B cell (primary cell): ENCODE measurements around the gene LRR1. TPM values are rescaled to one million over a fixed set of nuclear protein-coding genes. Genes with fewer than 3 reads are reported as not detected.

ENCODE experiments used
- ATAC-seq: fragments of 200-7000 bp; cut with Tn5 transposase; one replicate; pipeline ENCODE4 v1.10.0; 2021; ENCODE audit warnings: low read depth, mild to moderate bottlenecking, moderate number of reproducible peaks, moderate library complexity
- CTCF ChIA-PET: fragments of 350-600 bp; sonication (Branson Sonifier 250); formaldehyde crosslinking; loops from one replicate; lab custom pipeline; 2021; ENCODE audit warnings: antibody characterized with exemption, inconsistent platforms; lab: Charles Lee
- POLR2A ChIA-PET: fragments of 350-600 bp; sonication (Branson Sonifier 250); formaldehyde crosslinking; loops from one replicate; lab custom pipeline; 2021; ENCODE audit warnings: antibody characterized with exemption; lab: Charles Lee
- DNase-seq: peaks from one replicate; pipeline ENCODE4 v3.0.0; 2013
- H2AFZ ChIP-seq: 2 replicates; pipeline ENCODE4 v1.6.1; 2012; ENCODE audit warnings: mild to moderate bottlenecking, low read depth, low read length; ENCODE audit not compliant: insufficient read depth, poor library complexity, severe bottlenecking
- H3K27ac ChIP-seq, 2 donors: 1 replicate in 1 of 2; 2 replicates in 1 of 2; pipeline ENCODE4 v1.5.1; 2012 to 2013; ENCODE audit warnings: low read length in 2 of 2, mild to moderate bottlenecking in 2 of 2, moderate library complexity in 1 of 2
- H3K27me3 ChIP-seq, 4 experiments: fragments of 200-600 bp in 1 of 4; sonication (generic) in 1 of 4; replicated peaks in 1 of 4; 1 replicate in 2 of 4; 2 replicates in 2 of 4; pipeline versions ENCODE4 v1.6.1 to v1.7.0; 2013 to 2016; ENCODE audit warnings: low read length in 3 of 4, mild to moderate bottlenecking in 2 of 4, mixed read lengths in 1 of 4, moderate library complexity in 1 of 4; ENCODE audit not compliant: insufficient read depth in 4 of 4, control insufficient read depth in 3 of 4; ENCODE audit errors: control extremely low read depth in 1 of 4
- H3K36me3 ChIP-seq, 2 experiments: replicated peaks in 1 of 2; 1 replicate in 1 of 2; 2 replicates in 1 of 2; pipeline versions ENCODE4 v1.6.1 to v1.7.1; 2013; ENCODE audit warnings: low read length in 1 of 2; ENCODE audit not compliant: insufficient read depth in 2 of 2, control insufficient read depth in 1 of 2; ENCODE audit errors: control extremely low read depth in 1 of 2, extremely low read depth in 1 of 2
- H3K4me1 ChIP-seq, 2 donors: fragments of 200-600 bp in 1 of 2; sonication (generic) in 1 of 2; 1 replicate in 1 of 2; 2 replicates in 1 of 2; pipeline versions ENCODE4 v1.5.1 to v1.6.1; 2013 to 2017; ENCODE audit warnings: low read length in 2 of 2; ENCODE audit not compliant: control insufficient read depth in 2 of 2, insufficient read depth in 2 of 2
- H3K4me2 ChIP-seq: replicated peaks from 2 replicates; pipeline ENCODE3; 2012; ENCODE audit warnings: mild to moderate bottlenecking, low read depth, low read length; ENCODE audit not compliant: poor library complexity, severe bottlenecking
- H3K4me3 ChIP-seq, 5 experiments: fragments of 200-600 bp in 1 of 5; sonication (generic) in 1 of 5; 1 replicate in 3 of 5; 2 replicates in 2 of 5; pipeline versions ENCODE4 v1.5.1 to v1.7.0; 2011 to 2016; ENCODE audit warnings: low read length in 4 of 5, mild to moderate bottlenecking in 4 of 5, low read depth in 2 of 5, control low read depth in 1 of 5, moderate library complexity in 1 of 5; ENCODE audit not compliant: insufficient read depth in 1 of 5; ENCODE audit errors: control extremely low read depth in 1 of 5, extremely low read depth in 1 of 5
- H3K79me2 ChIP-seq: fragments of 200-600 bp; sonication (generic); one replicate; pipeline ENCODE4 v1.6.0; 2016; ENCODE audit warnings: low read length; ENCODE audit not compliant: control insufficient read depth, insufficient read depth
- H3K9ac ChIP-seq: fragments of 200-600 bp; sonication (generic); 2 replicates; pipeline ENCODE4 v1.6.1; 2017; ENCODE audit warnings: mild to moderate bottlenecking, low read length, moderate library complexity
- H3K9me3 ChIP-seq, 3 donors: one replicate each; pipeline versions ENCODE4 v1.6.1 to v1.7.1; 2013; ENCODE audit warnings: low read length in 2 of 3; ENCODE audit not compliant: control insufficient read depth in 2 of 3, insufficient read depth in 1 of 3; ENCODE audit errors: control extremely low read depth in 1 of 3
- H4K20me1 ChIP-seq: 2 replicates; pipeline ENCODE4 v1.6.0; 2012; ENCODE audit warnings: mild to moderate bottlenecking, low read length; ENCODE audit not compliant: insufficient read depth, control insufficient read depth, poor library complexity, severe bottlenecking
- H3K27ac Mint-ChIP-seq: one replicate; pipeline ENCODE4 v1.8.0; 2021; ENCODE audit warnings: mixed read lengths
- H3K27me3 Mint-ChIP-seq: one replicate; pipeline ENCODE4 v1.8.0; 2021; ENCODE audit warnings: mixed read lengths
- H3K4me1 Mint-ChIP-seq: one replicate; pipeline ENCODE4 v1.8.0; 2021; ENCODE audit warnings: mixed read lengths
- H3K4me3 Mint-ChIP-seq: one replicate; pipeline ENCODE4 v1.8.0; 2021; ENCODE audit warnings: mixed read lengths
- H3K9me3 Mint-ChIP-seq: one replicate; pipeline ENCODE4 v1.8.0; 2022; ENCODE audit warnings: mixed read lengths; ENCODE audit not compliant: insufficient read depth
- EZH2 ChIP-seq: IDR thresholded peaks from 2 replicates; pipeline ENCODE4 v1.6.1; 2012; ENCODE audit warnings: borderline replicate concordance, low read depth, mild to moderate bottlenecking, moderate library complexity, low read length; ENCODE audit not compliant: insufficient read depth, poor library complexity, severe bottlenecking
- WGBS: methylation state at CpG from one replicate; pipeline ENCODE4 v1.1.5; 2013; ENCODE audit warnings: missing lambda C conversion rate; ENCODE audit not compliant: insufficient coverage; 5-methylcytosine and 5-hydroxymethylcytosine counted together
- intact Hi-C: fragments of 100-400 bp; cut with micrococcal nuclease; formaldehyde crosslinking; loops from one replicate; pipeline ENCODE4 v1.10.0; 2022
- polyA plus RNA-seq: library from polyadenylated mRNA; depleted of rRNA; stranded (reverse); fragments of >200 nt; gene quantifications from 2 replicates; pipeline ENCODE4 v1.2.3, GENCODE V29; 2012
- total RNA-seq, 2 donors: library from RNA; stranded (reverse); fragments of 120-200 nt in 1 of 2; gene quantifications; 1 replicate in 1 of 2; 2 replicates in 1 of 2; pipeline versions ENCODE4 v1.2.3 to v1.2.4, GENCODE V29; 2013 to 2022
- TF ChIP-seq, protein P1 (sequence below): fragments of 200-600 bp; IDR thresholded peaks from one replicate; pipeline ENCODE4 v1.8.0; 2022; ENCODE audit warnings: antibody characterized with exemption, mild to moderate bottlenecking

LRR1 gene
- total and polyA plus RNA-seq, 2 donors (not counting 1 experiment from before 2014, with no cell fraction given), result 3.5 to 10.3 TPM

DNA sequence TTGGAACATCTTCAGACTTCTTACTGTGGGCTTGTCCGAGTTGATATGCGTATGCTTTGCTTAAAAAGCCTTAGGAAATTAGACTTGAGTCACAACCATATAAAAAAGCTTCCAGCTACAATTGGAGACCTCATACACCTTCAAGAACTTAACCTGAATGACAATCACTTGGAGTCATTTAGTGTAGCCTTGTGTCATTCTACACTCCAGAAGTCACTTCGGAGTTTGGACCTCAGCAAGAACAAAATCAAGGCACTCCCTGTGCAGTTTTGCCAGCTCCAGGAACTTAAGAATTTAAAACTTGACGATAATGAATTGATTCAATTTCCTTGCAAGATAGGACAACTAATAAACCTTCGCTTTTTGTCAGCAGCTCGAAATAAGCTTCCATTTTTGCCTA is 8.8 kb downstream of the LRR1 start:
- POLR2A ChIA-PET, result no interaction called here
- Histone ChIP-seq H3K79me2 (peaks cover 21% of the 10 kb centered on the region), H3K36me3 (peaks cover 5 to 8% of the 10 kb centered on the region in 2 experiments), H3K27ac (no peak overlapping the region), H3K4me1 (no peaks in the 10 kb centered on the region), H3K9ac (no peak overlapping the region), H3K9me3 (no peaks in the 10 kb centered on the region), H2AFZ (no peak overlapping the region), H3K27me3 (no peaks in the 10 kb centered on the region), H4K20me1 (no peaks in the 10 kb centered on the region), H3K4me3 (no peak overlapping the region), H3K4me2 (no peak overlapping the region)
- 88% methylated on average over 4 of the region's 6 CpGs for WGBS
- no peak overlapping the region for H3K27ac Mint-ChIP-seq
- no peak for DNase-seq
- no peaks in the 10 kb centered on the region for H3K27me3 Mint-ChIP-seq
- intact Hi-C loops, result no loop called here
- no peaks in the 10 kb centered on the region for H3K9me3 Mint-ChIP-seq
- peaks cover 1% of the 10 kb centered on the region for H3K4me1 Mint-ChIP-seq
- CTCF ChIA-PET, result interaction anchor here (0.8 kb wide), 1 partner anchor 13 kb away, joined by 3 read pairs; the partner anchor contains the start of gene RPL36AL
- TF ChIP-seq, protein P1, sequence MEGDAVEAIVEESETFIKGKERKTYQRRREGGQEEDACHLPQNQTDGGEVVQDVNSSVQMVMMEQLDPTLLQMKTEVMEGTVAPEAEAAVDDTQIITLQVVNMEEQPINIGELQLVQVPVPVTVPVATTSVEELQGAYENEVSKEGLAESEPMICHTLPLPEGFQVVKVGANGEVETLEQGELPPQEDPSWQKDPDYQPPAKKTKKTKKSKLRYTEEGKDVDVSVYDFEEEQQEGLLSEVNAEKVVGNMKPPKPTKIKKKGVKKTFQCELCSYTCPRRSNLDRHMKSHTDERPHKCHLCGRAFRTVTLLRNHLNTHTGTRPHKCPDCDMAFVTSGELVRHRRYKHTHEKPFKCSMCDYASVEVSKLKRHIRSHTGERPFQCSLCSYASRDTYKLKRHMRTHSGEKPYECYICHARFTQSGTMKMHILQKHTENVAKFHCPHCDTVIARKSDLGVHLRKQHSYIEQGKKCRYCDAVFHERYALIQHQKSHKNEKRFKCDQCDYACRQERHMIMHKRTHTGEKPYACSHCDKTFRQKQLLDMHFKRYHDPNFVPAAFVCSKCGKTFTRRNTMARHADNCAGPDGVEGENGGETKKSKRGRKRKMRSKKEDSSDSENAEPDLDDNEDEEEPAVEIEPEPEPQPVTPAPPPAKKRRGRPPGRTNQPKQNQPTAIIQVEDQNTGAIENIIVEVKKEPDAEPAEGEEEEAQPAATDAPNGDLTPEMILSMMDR, result no peak
- no peak for TF ChIP-seq EZH2
- no peak overlapping the region for H3K4me3 Mint-ChIP-seq
- no peak for ATAC-seq

DNA sequence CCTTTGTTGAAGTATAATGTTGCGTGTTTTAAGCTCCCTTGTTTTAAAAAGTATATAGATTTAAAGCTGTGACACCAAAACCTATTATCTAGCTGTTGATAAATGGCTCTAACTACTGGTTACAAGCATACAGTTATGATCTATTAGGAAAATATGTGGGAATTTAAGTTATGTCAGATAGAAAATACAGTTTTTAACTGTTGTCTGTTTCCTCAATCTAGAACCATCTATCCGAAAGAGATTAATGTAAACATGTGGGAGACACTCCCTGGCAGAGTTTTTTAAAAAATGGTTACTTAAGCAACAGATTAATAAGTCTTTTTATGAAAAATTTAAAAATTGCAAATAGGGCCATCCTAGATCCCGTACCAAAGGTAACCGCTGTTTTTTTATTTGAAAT is 13.5 kb downstream of the LRR1 start:
- no peaks in the 10 kb centered on the region for H3K27me3 Mint-ChIP-seq
- H3K27ac Mint-ChIP-seq, result no peak overlapping the region
- Histone ChIP-seq H3K4me1 (no peaks in the 10 kb centered on the region), H3K9ac (no peak overlapping the region), H3K27ac (no peak overlapping the region), H4K20me1 (peaks cover 7% of the 10 kb centered on the region), H3K36me3 (peaks cover 2 to 4% of the 10 kb centered on the region in 2 experiments), H3K4me2 (no peak overlapping the region), H3K79me2 (peaks cover 25% of the 10 kb centered on the region), H2AFZ (no peak overlapping the region), H3K9me3 (no peaks in the 10 kb centered on the region), H3K27me3 (no peaks in the 10 kb centered on the region), H3K4me3 (no peak overlapping the region)
- H3K4me3 Mint-ChIP-seq, result no peak overlapping the region
- H3K4me1 Mint-ChIP-seq, result peaks cover 1% of the 10 kb centered on the region
- CTCF ChIA-PET, result interaction anchor here (1.1 kb wide), 1 partner anchor 9 kb away, joined by 4 read pairs; the partner anchor contains the start of genes MGAT2 and RPL36AL
- no CpG with 5 or more reads among the region's 4 CpGs for WGBS
- DNase-seq (no peak), ATAC-seq (no peak)
- TF ChIP-seq, protein P1, result no peak
- TF ChIP-seq EZH2, result no peak
- intact Hi-C loops, result no loop called here
- POLR2A ChIA-PET, result interaction anchor here (0.9 kb wide), 1 partner anchor 13 kb away, joined by 3 read pairs; the partner anchor contains the start of gene LRR1
- H3K9me3 Mint-ChIP-seq, result no peaks in the 10 kb centered on the region
